ENCODE data around the gene LETM1. TPM values are rescaled to one million over a fixed set of nuclear protein-coding genes. Genes with fewer than 3 reads are reported as not detected.

The LETM1 gene
- total and polyA plus RNA-seq, 5 experiments from 2014 or later = 10.8 to 41.9 (median 12.9) TPM

DNA sequence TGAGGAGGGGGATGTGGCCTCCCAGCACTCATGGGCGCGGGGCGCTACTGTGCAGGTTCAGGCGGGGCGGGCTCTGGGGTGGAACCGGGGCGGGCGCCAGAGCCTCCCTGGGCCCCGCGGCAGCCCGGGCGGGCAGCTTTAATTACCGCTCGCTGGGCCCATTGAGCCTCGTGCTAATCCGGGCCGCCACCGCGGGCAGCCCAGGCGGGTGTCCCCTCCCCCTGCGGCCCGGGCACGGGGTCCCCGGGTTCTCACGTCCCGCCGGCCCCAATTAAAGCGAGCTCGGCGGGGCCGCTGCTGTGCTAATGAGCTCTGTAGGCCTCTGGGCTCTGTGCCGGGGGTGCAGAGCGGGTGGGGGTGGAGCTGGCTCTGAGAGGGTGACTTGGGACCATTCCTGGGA is 85.7 kb downstream of the LETM1 start:
- H3K9me3 Mint-ChIP-seq = no peaks in the 10 kb centered on the region
- peaks cover 2 to 22% (median 8%) of the 10 kb centered on the region in 4 donors for H3K4me1 Mint-ChIP-seq
- no peak for DNase-seq
- no peak overlapping the region for H3K4me3 Mint-ChIP-seq
- H3K27ac Mint-ChIP-seq = no peak overlapping the region
- H3K36me3 Mint-ChIP-seq = no peaks in the 10 kb centered on the region
- POLR2A ChIA-PET = no interaction called here
- no peak for ATAC-seq
- peaks cover 1 to 18% (median 8%) of the 10 kb centered on the region in 5 donors for H3K27me3 Mint-ChIP-seq

DNA sequence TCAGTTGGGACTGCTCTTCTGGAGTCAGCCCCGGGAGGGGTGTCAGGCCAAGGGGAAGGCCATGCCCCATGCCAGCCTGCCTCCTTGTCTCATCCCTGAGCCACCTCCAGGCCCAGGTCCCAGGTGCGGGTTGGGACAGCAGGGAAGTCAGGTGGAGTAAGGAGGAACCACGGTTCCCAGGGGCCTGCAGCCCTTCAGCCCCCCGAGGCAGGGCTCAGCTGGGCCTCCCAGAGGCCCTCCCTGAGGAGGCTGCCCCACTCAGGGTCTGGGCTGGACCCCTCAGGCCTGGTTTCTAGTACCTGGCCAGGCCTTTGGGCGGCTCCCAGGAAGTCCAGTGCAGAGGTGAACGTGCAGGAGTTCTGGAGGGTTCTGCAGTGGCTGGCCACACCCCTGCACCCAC is 86.3 kb downstream of the LETM1 start:
- DNase-seq (no peak), ATAC-seq (no peak)
- H3K36me3 Mint-ChIP-seq = no peaks in the 10 kb centered on the region
- H3K27ac Mint-ChIP-seq = no peak overlapping the region
- H3K9me3 Mint-ChIP-seq = no peaks in the 10 kb centered on the region
- peaks cover 1 to 23% (median 8%) of the 10 kb centered on the region in 5 donors for H3K27me3 Mint-ChIP-seq
- POLR2A ChIA-PET = interaction anchor here (0.6 kb wide), 1 partner anchor 129 kb away, joined by 4 read pairs; no protein-coding TSS in a partner anchor
- peaks cover 2 to 22% (median 8%) of the 10 kb centered on the region in 4 donors for H3K4me1 Mint-ChIP-seq
- H3K4me3 Mint-ChIP-seq = no peak overlapping the region

DNA sequence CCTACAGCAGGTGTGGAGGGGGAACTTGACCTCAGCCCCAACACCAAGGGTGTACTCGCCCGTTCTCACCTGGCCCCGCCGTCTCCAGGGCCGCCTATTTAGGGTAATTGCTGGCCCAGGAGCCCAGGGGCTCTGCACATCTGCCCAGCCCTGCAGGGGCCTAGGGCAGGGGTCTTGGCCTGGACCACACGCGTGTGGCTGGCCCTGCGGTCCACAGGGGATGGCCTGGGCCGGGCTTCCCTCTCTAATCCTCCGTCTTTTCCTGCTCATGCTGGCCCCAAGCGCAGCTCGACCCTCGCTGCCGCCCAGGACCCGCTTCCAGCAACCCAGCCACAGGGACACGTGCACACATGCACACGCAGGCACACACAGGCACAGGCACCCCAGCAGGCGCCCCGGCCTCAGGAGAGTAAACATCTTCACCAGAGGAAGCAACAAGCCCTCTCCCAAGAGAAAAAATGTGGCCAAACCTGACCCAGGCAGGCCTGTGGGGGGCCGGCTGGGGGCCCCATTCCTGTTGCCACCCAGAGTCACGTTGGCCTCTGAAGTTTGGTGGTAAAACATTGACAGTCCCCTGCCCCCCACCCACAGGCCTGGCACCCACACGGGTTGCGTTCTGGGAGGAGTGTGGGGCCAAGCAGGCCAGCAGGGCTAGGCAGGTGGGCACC is 87.5 kb downstream of the LETM1 start:
- Mint-ChIP-seq H3K27me3 (peaks cover 2 to 32% (median 8%) of the 10 kb centered on the region in 5 donors), H3K27ac (no peak overlapping the region), H3K9me3 (no peaks in the 10 kb centered on the region), H3K4me1 (peaks cover 2 to 22% (median 8%) of the 10 kb centered on the region in 4 donors), H3K4me3 (peak overlapping the region; percentile 43 to 84 (median 70)), H3K36me3 (no peaks in the 10 kb centered on the region)
- POLR2A ChIA-PET = no interaction called here
- ATAC-seq = no peak
- DNase-seq = no peak

DNA sequence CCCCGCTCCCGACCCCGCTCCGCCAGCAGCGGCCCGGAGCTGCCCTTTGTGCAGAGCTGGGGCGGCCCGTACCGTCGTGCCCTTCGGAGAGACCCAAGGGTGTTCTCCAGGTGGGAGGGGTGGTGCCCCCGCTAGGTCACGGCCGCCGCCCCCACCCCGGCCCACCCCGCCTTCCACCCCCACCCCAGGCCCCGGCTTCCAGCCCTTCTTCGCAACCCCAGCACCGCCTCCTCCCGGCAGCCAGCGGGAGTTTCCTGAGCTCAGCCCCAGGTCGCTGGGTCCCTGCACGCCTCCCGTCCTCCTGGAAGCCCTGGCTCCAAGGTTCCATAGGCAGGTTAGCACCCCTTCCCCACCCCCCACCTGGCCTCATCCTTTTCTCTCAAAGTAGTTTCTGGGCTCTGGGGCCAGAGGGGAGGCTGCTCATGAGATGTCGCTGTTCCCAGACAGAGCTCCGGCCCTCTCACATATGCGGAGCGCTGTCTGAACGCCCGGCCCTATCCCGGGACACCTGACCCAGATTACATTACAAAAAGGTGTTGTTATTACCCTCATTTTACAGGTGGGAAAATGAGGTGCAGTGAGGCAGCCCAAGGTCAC is 88.1 kb downstream of the LETM1 start:
- Mint-ChIP-seq H3K4me3 (peak overlapping the region; percentile 39 to 84 (median 58)), H3K27me3 (peaks cover 2 to 34% (median 8%) of the 10 kb centered on the region in 5 donors), H3K36me3 (no peaks in the 10 kb centered on the region), H3K27ac (no peak overlapping the region), H3K9me3 (no peaks in the 10 kb centered on the region), H3K4me1 (peaks cover 2 to 22% (median 8%) of the 10 kb centered on the region in 4 donors)
- ATAC-seq = peak; percentile 54
- peak in 1 of 10 donors; percentile 12 for DNase-seq
- POLR2A ChIA-PET = no interaction called here

DNA sequence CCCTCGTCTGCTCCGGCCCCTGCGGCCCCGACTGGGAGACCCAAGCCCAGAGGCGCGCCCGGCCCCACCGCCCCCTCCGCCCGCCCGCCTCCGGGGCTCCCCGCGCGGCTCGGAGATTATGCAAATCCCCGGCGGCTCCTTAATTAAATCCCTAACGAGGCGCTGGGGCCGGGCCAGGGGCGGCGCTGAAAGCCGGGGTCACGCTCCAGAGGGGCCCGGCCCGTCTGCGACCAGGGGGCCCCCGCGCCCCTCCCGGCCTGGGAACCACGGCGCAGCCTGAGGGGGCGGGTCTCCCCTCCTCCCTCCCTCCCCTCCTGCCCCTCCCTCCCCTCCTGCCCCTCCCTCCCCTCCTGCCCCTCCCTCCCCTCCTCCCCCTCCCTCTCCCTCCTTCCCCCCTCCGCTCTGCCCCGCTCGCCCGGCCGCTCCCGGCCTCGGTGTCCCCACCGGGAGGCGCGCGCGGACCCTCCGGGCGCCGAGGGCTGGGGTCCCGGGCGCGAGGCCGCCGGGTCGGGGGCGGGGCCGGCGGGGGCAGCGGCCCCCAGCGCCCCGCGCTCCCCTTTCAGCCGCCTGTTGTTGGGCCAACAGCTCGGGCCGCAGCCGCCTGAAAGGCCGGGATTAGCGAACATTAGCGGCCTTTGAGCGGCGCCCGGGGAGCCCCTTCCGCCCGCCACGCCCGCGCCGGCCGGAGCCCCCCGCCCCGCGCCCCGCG is 88.7 kb downstream of the LETM1 start:
- peaks cover 2 to 22% (median 8%) of the 10 kb centered on the region in 4 donors for H3K4me1 Mint-ChIP-seq
- H3K9me3 Mint-ChIP-seq = no peaks in the 10 kb centered on the region
- POLR2A ChIA-PET = no interaction called here
- H3K4me3 Mint-ChIP-seq = peak overlapping the region in 1 of 10 donors; percentile 43
- no peak overlapping the region for H3K27ac Mint-ChIP-seq
- ATAC-seq = peak; percentile 8 to 46
- H3K36me3 Mint-ChIP-seq = no peaks in the 10 kb centered on the region
- peaks cover 2 to 36% (median 8%) of the 10 kb centered on the region in 5 donors for H3K27me3 Mint-ChIP-seq
- DNase-seq = no peak

DNA sequence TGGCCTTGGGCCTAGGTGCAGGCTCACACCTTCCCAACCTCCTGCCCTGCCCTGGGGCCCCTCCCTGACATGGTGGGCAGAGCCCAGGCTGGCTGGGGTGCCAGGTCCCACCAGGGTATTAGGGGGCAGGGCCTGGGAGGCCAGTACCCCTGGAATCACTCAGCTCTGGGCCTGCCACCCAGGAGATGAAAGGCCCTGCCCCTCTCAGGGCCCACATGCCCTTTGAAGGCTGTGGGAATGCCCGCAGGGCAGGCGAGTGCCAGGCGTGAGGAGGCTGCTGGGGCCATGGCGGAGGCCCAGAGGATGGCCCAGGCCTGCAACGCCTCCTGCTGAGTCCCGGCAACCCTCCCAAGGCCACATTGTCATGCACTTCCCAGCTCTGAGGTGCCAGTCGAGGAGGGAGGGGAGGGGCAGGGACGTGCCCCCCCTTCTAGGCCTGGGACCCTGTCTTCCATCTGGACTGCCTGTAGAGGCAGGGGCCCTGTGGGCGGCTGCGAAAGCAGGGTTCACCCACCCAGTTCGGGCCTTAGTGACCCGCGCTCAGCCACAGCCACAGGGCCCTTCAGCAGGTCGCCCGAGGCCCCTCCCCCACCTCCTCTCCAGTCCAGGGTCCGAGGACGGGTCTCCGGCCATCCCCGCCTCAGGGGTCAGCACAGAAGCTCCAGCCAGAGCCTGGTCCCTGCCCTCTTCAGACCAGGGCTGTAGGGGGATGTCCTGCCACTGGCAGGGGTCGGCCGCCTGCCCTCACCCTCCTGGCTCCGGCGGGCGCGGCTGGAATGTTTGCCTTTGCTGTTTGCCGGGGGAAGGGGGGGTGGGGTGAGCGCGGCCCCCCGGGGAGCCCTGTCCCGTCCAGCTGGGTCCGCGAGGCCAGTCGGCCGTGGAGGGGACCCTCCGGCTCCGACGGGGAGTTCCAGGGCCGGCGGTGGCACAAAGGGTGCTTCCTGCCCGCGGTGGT is 89.6 kb downstream of the LETM1 start:
- H3K27me3 Mint-ChIP-seq = peaks cover 2 to 36% (median 8%) of the 10 kb centered on the region in 5 donors
- no peaks in the 10 kb centered on the region for H3K9me3 Mint-ChIP-seq
- peaks cover 2 to 17% (median 6%) of the 10 kb centered on the region in 4 donors for H3K4me1 Mint-ChIP-seq
- H3K36me3 Mint-ChIP-seq = no peaks in the 10 kb centered on the region
- DNase-seq (no peak), ATAC-seq (no peak)
- H3K27ac Mint-ChIP-seq = no peak overlapping the region
- POLR2A ChIA-PET = no interaction called here
- H3K4me3 Mint-ChIP-seq = peak overlapping the region in 3 of 10 donors; percentile 3 to 15 (median 10)

DNA sequence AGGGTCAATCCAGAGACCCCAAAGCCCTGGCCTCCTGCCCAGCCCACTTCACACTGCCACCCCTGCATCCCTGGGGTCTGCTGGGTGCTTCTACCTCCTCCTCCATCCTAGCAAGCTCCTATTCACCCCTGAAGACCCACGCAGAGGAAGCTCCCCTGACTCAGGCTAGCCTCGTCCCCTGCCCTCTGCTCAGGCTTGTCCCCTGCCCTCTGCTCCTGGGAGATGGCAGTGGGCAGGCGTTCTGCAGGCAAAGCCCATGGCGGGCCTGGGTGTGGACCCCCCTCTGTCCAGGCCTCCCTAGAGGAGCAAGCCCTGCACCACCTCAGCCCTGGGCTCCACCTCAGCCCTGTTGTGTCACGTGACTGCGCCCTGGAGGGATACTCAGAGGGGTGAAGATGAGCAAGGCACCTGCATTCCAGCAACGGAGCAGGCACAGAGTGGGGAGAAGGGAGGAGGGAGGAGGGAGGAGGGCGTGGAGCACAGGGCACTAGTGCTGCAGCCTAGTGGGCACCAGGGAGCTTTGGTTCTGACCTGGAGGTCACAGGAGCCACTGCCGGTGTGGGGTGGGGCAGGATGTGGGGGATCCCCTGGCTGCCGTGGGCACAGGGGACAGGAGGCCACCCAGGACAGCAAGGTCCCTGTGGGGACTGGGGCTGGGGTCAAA is 90.4 kb downstream of the LETM1 start:
- H3K27ac Mint-ChIP-seq = no peak overlapping the region
- peaks cover 2 to 17% (median 6%) of the 10 kb centered on the region in 4 donors for H3K4me1 Mint-ChIP-seq
- DNase-seq = no peak
- no peaks in the 10 kb centered on the region for H3K36me3 Mint-ChIP-seq
- POLR2A ChIA-PET = no interaction called here
- H3K9me3 Mint-ChIP-seq = no peaks in the 10 kb centered on the region
- H3K4me3 Mint-ChIP-seq = peak overlapping the region in 4 of 10 donors; percentile 15 to 77 (median 40)
- ATAC-seq = no peak
- H3K27me3 Mint-ChIP-seq = peaks cover 2 to 36% (median 8%) of the 10 kb centered on the region in 5 donors

DNA sequence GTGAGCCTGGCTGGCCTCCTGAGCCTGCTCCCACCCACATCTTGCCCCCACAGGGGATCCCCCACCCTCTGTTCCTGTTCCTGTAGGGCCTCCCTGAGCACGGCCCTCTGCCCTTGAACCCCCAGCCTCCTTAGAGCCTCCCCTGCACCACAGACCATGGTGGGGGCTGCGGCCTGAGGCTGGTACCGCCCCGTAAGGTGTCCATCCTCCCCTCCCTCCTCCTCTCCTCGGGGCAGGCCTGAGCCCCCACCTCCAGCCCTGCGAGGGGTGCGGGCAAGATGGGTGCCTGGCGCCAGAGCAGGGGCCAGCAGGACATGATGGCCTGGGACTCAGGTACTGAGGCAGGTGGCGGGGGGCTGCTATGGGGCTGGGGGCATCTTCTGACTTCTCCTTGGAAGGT is 91.3 kb downstream of the LETM1 start:
- H3K36me3 Mint-ChIP-seq = no peaks in the 10 kb centered on the region
- DNase-seq (no peak), ATAC-seq (no peak)
- no peak overlapping the region for H3K4me3 Mint-ChIP-seq
- H3K27me3 Mint-ChIP-seq = peaks cover 2 to 34% (median 8%) of the 10 kb centered on the region in 5 donors
- no peaks in the 10 kb centered on the region for H3K9me3 Mint-ChIP-seq
- H3K27ac Mint-ChIP-seq = no peak overlapping the region
- H3K4me1 Mint-ChIP-seq = peaks cover 2 to 21% (median 7%) of the 10 kb centered on the region in 4 donors
- POLR2A ChIA-PET = no interaction called here

DNA sequence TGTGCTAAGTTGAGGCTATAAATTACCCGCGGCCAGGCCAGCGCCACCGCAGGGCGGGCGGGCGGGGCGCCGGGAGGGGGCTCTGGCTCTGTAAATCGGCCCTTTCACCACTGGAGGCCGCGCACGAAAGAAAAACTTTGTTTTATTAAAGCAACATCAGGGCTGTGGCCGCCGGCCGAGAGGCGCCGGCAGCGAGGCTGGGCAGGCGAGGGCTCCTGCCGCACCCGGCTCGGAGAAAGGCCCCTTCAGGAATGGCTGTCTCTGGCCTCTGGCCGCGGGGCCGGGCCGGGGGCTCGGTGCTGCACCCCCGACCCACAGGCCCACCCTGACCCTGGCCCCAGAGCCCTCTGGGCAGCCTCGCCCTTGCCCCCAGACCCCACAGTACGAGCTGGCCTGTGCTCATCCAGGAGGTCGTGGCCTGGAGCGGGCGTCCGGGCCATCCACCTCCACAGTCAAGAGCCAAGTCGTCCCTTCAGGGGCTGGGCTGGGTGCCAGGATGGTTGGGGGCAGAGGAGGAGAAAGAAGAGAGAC is 92.3 kb downstream of the LETM1 start:
- H3K27me3 Mint-ChIP-seq = peaks cover 2 to 33% (median 6%) of the 10 kb centered on the region in 5 donors
- no peak overlapping the region for H3K27ac Mint-ChIP-seq
- H3K9me3 Mint-ChIP-seq = no peaks in the 10 kb centered on the region
- H3K4me1 Mint-ChIP-seq = peaks cover 2 to 19% (median 7%) of the 10 kb centered on the region in 4 donors
- POLR2A ChIA-PET = no interaction called here
- ATAC-seq (no peak), DNase-seq (no peak)
- H3K4me3 Mint-ChIP-seq = no peak overlapping the region
- no peaks in the 10 kb centered on the region for H3K36me3 Mint-ChIP-seq

DNA sequence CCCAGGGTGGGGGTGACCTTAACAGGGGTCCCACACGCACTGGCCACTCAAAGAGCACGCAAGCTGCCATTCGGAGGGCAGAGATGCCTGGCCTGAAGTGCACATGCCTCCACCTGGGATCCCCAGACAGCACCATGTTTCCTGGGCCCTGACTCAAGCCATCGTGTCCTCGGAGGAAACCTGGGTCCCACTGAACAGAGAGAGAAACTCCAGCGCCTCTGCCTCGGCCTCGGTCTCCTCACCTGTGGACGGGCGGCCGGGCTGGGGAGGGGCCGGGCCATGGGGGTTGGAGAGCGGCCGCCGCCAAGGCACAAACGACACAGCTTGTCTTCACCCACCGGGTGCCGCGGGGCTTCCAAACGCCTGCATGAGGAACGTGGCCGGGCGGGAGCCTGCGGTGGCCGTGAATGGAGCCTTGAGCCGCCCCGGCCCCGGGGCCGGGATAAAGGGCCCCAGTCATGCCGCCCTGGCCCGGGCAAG is 92.8 kb downstream of the LETM1 start:
- Mint-ChIP-seq H3K27me3 (peaks cover 0 to 28% (median 3%) of the 10 kb centered on the region in 5 donors), H3K27ac (no peak overlapping the region), H3K9me3 (no peaks in the 10 kb centered on the region), H3K4me3 (no peak overlapping the region), H3K36me3 (no peaks in the 10 kb centered on the region), H3K4me1 (peaks cover 0 to 14% (median 5%) of the 10 kb centered on the region in 4 donors)
- DNase-seq (no peak), ATAC-seq (no peak)
- POLR2A ChIA-PET = no interaction called here

DNA sequence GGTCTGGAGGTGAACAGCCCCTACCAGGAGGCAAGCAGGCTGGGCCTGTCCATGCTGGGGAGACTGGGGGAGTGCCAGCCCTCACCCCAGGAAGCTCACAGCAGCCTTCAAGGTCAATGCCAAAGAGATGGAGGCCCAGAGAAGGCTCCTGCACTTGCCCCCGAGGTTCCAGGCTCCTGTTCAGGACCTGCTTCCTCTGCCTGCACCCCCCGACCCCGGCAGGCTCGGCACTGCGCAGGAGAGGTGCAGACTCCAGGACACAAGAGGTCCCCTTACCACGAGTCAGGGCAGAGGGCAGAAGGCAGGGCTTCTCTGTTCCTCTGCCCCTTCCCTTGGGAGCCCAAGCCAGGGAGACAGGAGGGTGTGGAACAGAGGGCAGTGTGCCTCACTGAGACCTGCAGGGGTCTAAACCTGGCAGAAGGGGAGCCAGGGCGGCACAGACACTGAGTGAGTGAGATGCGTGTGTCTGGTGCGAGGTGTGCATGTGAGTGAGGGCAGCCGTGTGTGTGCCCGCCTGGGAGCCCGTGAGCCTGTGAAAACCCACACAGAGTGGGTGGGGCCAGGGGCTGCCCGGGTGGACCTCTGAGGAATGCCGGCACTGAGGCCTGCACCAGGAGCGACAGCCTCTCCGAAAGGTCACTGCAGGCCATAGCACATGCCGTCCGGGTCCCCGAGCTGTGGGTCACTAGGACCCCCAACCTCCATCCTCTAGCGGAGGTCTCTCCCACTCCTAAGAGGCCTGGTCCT is 93.5 kb downstream of the LETM1 start:
- no peaks in the 10 kb centered on the region for H3K9me3 Mint-ChIP-seq
- H3K27me3 Mint-ChIP-seq = peaks cover 0 to 25% (median 3%) of the 10 kb centered on the region in 5 donors
- no peaks in the 10 kb centered on the region for H3K36me3 Mint-ChIP-seq
- H3K4me3 Mint-ChIP-seq = no peak overlapping the region
- H3K27ac Mint-ChIP-seq = no peak overlapping the region
- H3K4me1 Mint-ChIP-seq = peaks cover 0 to 10% (median 3%) of the 10 kb centered on the region in 4 donors
- DNase-seq = no peak
- no peak for ATAC-seq
- POLR2A ChIA-PET = no interaction called here
